A549 (cell line): ENCODE results near the gene ABHD6. TPM values are rescaled to one million over a fixed set of nuclear protein-coding genes. Genes with fewer than 3 reads are reported as not detected.

Source experiments
- ATAC-seq, 2 experiments: fragments of 200-7000 bp in 1 of 2; fragments of >200 bp in 1 of 2; cut with Nextera tagmentation in 1 of 2; cut with Tn5 transposase in 1 of 2; 3 replicates each; pipeline versions ENCODE4 v1.8.0 to v1.9.1; 2018 to 2020; ENCODE audit warnings: mild to moderate bottlenecking in 1 of 2, moderate library complexity in 1 of 2
- CTCF ChIA-PET: fragments of 300-600 bp; sonication (Branson Sonifier 250); formaldehyde crosslinking; extraction: SDS; loops from one replicate; lab custom pipeline; 2021; ENCODE audit warnings: antibody characterized with exemption, inconsistent platforms; lab: Yijun Ruan, JAX
- POLR2A ChIA-PET: fragments of 350-600 bp; formaldehyde crosslinking; extraction: SDS; loops from one replicate; lab custom pipeline; 2021; ENCODE audit warnings: antibody characterized with exemption, inconsistent platforms; lab: Yijun Ruan, JAX
- DNase-seq, 2 experiments: peaks; one replicate each; pipeline versions ENCODE4 v3.0.0 to v3.0.0-alpha.2; 2011 to 2016; ENCODE audit warnings: low read depth in 1 of 2, low spot score in 1 of 2
- FAIRE-seq: peaks from 2 replicates; lab custom pipeline; 2011; peaks lifted over from hg19 to GRCh38; lab: Jason Lieb, UNC
- H3K27ac ChIP-seq, 2 experiments: fragments of >200 bp; sonication (Bioruptor Twin); formaldehyde crosslinking; 3 replicates each; pipeline ENCODE4 v1.5.1; 2016 to 2017
- H3K4me1 ChIP-seq: fragments of >200 bp; sonication (Bioruptor Twin); formaldehyde crosslinking; 3 replicates; pipeline ENCODE4 v1.6.1; 2016
- H3K4me2 ChIP-seq: fragments of >200 bp; sonication (Bioruptor Twin); formaldehyde crosslinking; 3 replicates; pipeline ENCODE4 v1.6.1; 2016
- H3K4me3 ChIP-seq: fragments of >200 bp; sonication (Bioruptor Twin); formaldehyde crosslinking; 3 replicates; pipeline ENCODE4 v1.5.1; 2016
- H3K9me3 ChIP-seq: fragments of >200 bp; sonication (Bioruptor Twin); formaldehyde crosslinking; 3 replicates; pipeline ENCODE4 v1.6.1; 2016
- BHLHE40 ChIP-seq: IDR thresholded peaks from 2 replicates; pipeline ENCODE4 v1.6.1; 2012; ENCODE audit warnings: low read depth, low read length, inconsistent platforms
- CEBPB ChIP-seq, 2 experiments: fragments of >200 bp in 1 of 2; sonication (Bioruptor Twin) in 1 of 2; formaldehyde crosslinking in 1 of 2; IDR thresholded peaks; 2 replicates each; pipeline ENCODE4 v1.6.1; 2012 to 2016
- CHD4 ChIP-seq: fragments of 200-600 bp; sonication (generic); IDR thresholded peaks from 2 replicates; pipeline ENCODE4 v1.6.1; 2016; ENCODE audit warnings: antibody characterized with exemption, mild to moderate bottlenecking, borderline replicate concordance
- EHMT2 ChIP-seq: fragments of 200-600 bp; sonication (generic); IDR thresholded peaks from 2 replicates; pipeline ENCODE4 v1.6.1; 2016; ENCODE audit warnings: antibody characterized with exemption, low read depth, mild to moderate bottlenecking, moderate library complexity
- FOSB ChIP-seq: fragments of 250-450 bp; sonication (Bioruptor Pico); IDR thresholded peaks from 2 replicates; pipeline ENCODE4 v1.5.0; 2020; ENCODE audit warnings: mild to moderate bottlenecking, moderate library complexity
- FOXS1 ChIP-seq: fragments of 250-450 bp; sonication (Bioruptor Pico); IDR thresholded peaks from 2 replicates; pipeline ENCODE4 v1.5.0; 2020; ENCODE audit warnings: mild to moderate bottlenecking, moderate library complexity
- HDAC2 ChIP-seq: fragments of 200-600 bp; sonication (generic); IDR thresholded peaks from 2 replicates; pipeline ENCODE4 v1.6.1; 2016
- HES2 ChIP-seq: fragments of >200 bp; sonication (Bioruptor Twin); formaldehyde crosslinking; IDR thresholded peaks from 2 replicates; pipeline ENCODE4 v1.6.1; 2016
- HEYL ChIP-seq: fragments of 250-450 bp; sonication (Bioruptor Pico); IDR thresholded peaks from 2 replicates; pipeline ENCODE4 v1.8.0; 2021; ENCODE audit warnings: mild to moderate bottlenecking, moderate library complexity
- HOXA7 ChIP-seq: fragments of 250-450 bp; sonication (Bioruptor Pico); IDR thresholded peaks from 2 replicates; pipeline ENCODE4 v1.5.0; 2020; ENCODE audit warnings: mild to moderate bottlenecking, moderate library complexity
- HOXB5 ChIP-seq: fragments of 250-450 bp; sonication (Bioruptor Pico); IDR thresholded peaks from 2 replicates; pipeline ENCODE4 v1.5.0; 2020; ENCODE audit warnings: mild to moderate bottlenecking, moderate library complexity
- JUN ChIP-seq, 2 experiments: fragments of >200 bp; sonication (Bioruptor Twin); formaldehyde crosslinking; IDR thresholded peaks; 2 replicates in 1 of 2; 3 replicates in 1 of 2; pipeline ENCODE4 v1.6.1; 2016 to 2017
- JUNB ChIP-seq: fragments of >200 bp; sonication (Bioruptor Twin); formaldehyde crosslinking; IDR thresholded peaks from 2 replicates; pipeline ENCODE4 v1.6.1; 2016
- KDM1A ChIP-seq: fragments of 200-600 bp; sonication (generic); IDR thresholded peaks from 2 replicates; pipeline ENCODE4 v1.6.1; 2016; ENCODE audit warnings: low read depth, mild to moderate bottlenecking
- MAFK ChIP-seq: fragments of 450-650 bp; IDR thresholded peaks from 2 replicates; pipeline ENCODE4 v1.6.1; 2014; ENCODE audit not compliant: partially characterized antibody
- MAX ChIP-seq: IDR thresholded peaks from 2 replicates; pipeline ENCODE4 v1.6.1; 2012
- MAZ ChIP-seq: fragments of 150-350 bp; IDR thresholded peaks from 2 replicates; pipeline ENCODE4 v1.6.1; 2014; ENCODE audit warnings: antibody characterized with exemption, low read depth, low read length, borderline replicate concordance
- MYC ChIP-seq: IDR thresholded peaks from 2 replicates; pipeline ENCODE4 v1.6.1; 2012; ENCODE audit warnings: mild to moderate bottlenecking, inconsistent platforms, low read length, improper control_type of control experiment, borderline replicate concordance
- POLR2AphosphoS2 ChIP-seq: conservative IDR thresholded peaks from 2 replicates; pipeline ENCODE4 v1.6.1; 2012; ENCODE audit warnings: low read length, improper control_type of control experiment, inconsistent platforms
- RAD21 ChIP-seq, 2 experiments: fragments of >200 bp in 1 of 2; sonication (Bioruptor Twin) in 1 of 2; formaldehyde crosslinking in 1 of 2; IDR thresholded peaks in 1 of 2; conservative IDR thresholded peaks in 1 of 2; 2 replicates in 1 of 2; 3 replicates in 1 of 2; pipeline ENCODE4 v1.6.1; 2012 to 2018; ENCODE audit warnings: inconsistent platforms in 1 of 2
- RARB ChIP-seq: fragments of 250-450 bp; sonication (Bioruptor Pico); IDR thresholded peaks from 2 replicates; pipeline ENCODE4 v1.8.0; 2021; ENCODE audit warnings: mild to moderate bottlenecking, moderate library complexity
- REST ChIP-seq: fragments of 200-600 bp; sonication (generic); IDR thresholded peaks from 2 replicates; pipeline ENCODE4 v1.6.1; 2016; ENCODE audit warnings: antibody characterized with exemption, mild to moderate bottlenecking, moderate library complexity
- SMC3 ChIP-seq: fragments of >200 bp; sonication (Bioruptor Twin); formaldehyde crosslinking; IDR thresholded peaks from 3 replicates; pipeline ENCODE4 v1.6.1; 2018; ENCODE audit warnings: inconsistent platforms
- SREBF2 ChIP-seq: fragments of 450-650 bp; IDR thresholded peaks from 2 replicates; pipeline ENCODE4 v1.6.1; 2014; ENCODE audit warnings: mild to moderate bottlenecking, moderate library complexity
- ZFP36 ChIP-seq: fragments of 450-650 bp; IDR thresholded peaks from 2 replicates; pipeline ENCODE4 v1.6.1; 2014; ENCODE audit warnings: borderline replicate concordance; ENCODE audit not compliant: partially characterized antibody
- ZNF302 ChIP-seq: fragments of 250-450 bp; sonication (Bioruptor Pico); IDR thresholded peaks from 2 replicates; pipeline ENCODE4 v1.9.0; 2021; ENCODE audit warnings: inconsistent platforms, mild to moderate bottlenecking, moderate library complexity
- WGBS: methylation state at CpG from one replicate; pipeline ENCODE4 v1.1.6; 2017; ENCODE audit errors: missing lambda C conversion rate; 5-methylcytosine and 5-hydroxymethylcytosine counted together
- polyA plus RNA-seq, 4 experiments: library from polyadenylated mRNA; depleted of rRNA in 3 of 4; stranded (reverse); fragments of >200 nt; fragmentation: RNase III in 1 of 4; extraction: RNeasy Plus Mini Kit Qiagen cat#74134 plus additional on column Dnase treatment in 1 of 4; gene quantifications; 2 replicates in 3 of 4; 3 replicates in 1 of 4; pipeline ENCODE4 v1.2.3, GENCODE V29; 2011 to 2017
- TF ChIP-seq, protein P1 (sequence below): fragments of 150-350 bp; IDR thresholded peaks from 2 replicates; pipeline ENCODE4 v1.6.1; 2014; ENCODE audit warnings: low read depth, mild to moderate bottlenecking, low read length

Gene ABHD6
- polyA plus RNA-seq, 2 of the 4 experiments (the other 2 are of a cell fraction), result 6.6 to 10.1 TPM

- Histone ChIP-seq H3K4me2 (peak overlapping the region; percentile 91; the same call in 2 of the 3 replicates), H3K9me3 (no peaks in the 10 kb centered on the region)
- POLR2A ChIA-PET, result no interaction called here
- 82% methylated on average over 1 of the region's 1 CpG for WGBS
- no peak for ATAC-seq
- no peak for DNase-seq
- no peak for TF ChIP-seq REST
- no peak for TF ChIP-seq BHLHE40
- no peak for TF ChIP-seq HOXA7 (CRISPR knock-in tag)
- TF ChIP-seq CEBPB (IDR thresholded peaks at IDR 0.05), result no peak
- TF ChIP-seq HDAC2, result no peak
- TF ChIP-seq HES2, result no peak
- TF ChIP-seq POLR2AphosphoS2, result no peak
- TF ChIP-seq, all 56 proteins: peak for 0
- H3K4me3 ChIP-seq, result no peak overlapping the region
- peaks cover 16% of the 10 kb centered on the region for H3K4me1 ChIP-seq
- CTCF ChIA-PET, result interaction anchor here (0.6 to 4.8 kb wide), 9 partner anchors 9 to 131 kb away, joined by 3 to 34 read pairs (median 4); no protein-coding TSS in a partner anchor
- no peak overlapping the region for H3K27ac ChIP-seq
- no peak for FAIRE-seq
Measured at GRCh38 chr3:58308728-58309127, 71.1 kb downstream of the ABHD6 start.

GRCh38 chr3:58317811-58318210, 80.2 kb downstream of the ABHD6 start:
- Histone ChIP-seq H3K27ac (no peak overlapping the region), H3K4me3 (no peak overlapping the region), H3K9me3 (no peaks in the 10 kb centered on the region), H3K4me2 (no peak overlapping the region), H3K4me1 (no peaks in the 10 kb centered on the region)
- CTCF ChIA-PET, result interaction anchor here (1.0 to 4.3 kb wide), 3 partner anchors 11 to 146 kb away, joined by 3 to 34 read pairs (median 4); partner anchors contain the start of genes HTD2 and RPP14
- POLR2A ChIA-PET, result interaction anchor here (3.0 kb wide), 1 partner anchor 11 kb away, joined by 12 read pairs; the partner anchor contains the start of genes HTD2 and RPP14
- 97% methylated on average over 2 of the region's 2 CpGs for WGBS
- no peak for FAIRE-seq
- DNase-seq, result no peak
- ATAC-seq, result no peak
- TF ChIP-seq JUN (IDR thresholded peaks at IDR 0.05), result no peak
- TF ChIP-seq MAZ, result no peak
- no peak for TF ChIP-seq RAD21 (conservative IDR thresholded peaks at IDR 0.05 in 1 of 2, IDR thresholded peaks at IDR 0.05 in 1 of 2)
- no peak for TF ChIP-seq HOXA7 (CRISPR knock-in tag)
- TF ChIP-seq CEBPB (IDR thresholded peaks at IDR 0.05), result no peak
- no peak for TF ChIP-seq MYC
- no peak for TF ChIP-seq FOXS1 (CRISPR knock-in tag)

GRCh38 chr3:58321791-58322190, 84.2 kb downstream of the ABHD6 start:
- no peak for FAIRE-seq
- no peak for ATAC-seq
- no peaks in the 10 kb centered on the region for H3K9me3 ChIP-seq
- H3K4me3 ChIP-seq, result no peak overlapping the region
- no peak overlapping the region for H3K27ac ChIP-seq
- no peak overlapping the region for H3K4me2 ChIP-seq
- ChIA-PET CTCF (interaction anchor here (0.5 to 3.3 kb wide), 12 partner anchors 70 to 308 kb away, joined by 3 to 21 read pairs (median 3); no protein-coding TSS in a partner anchor), POLR2A (no interaction called here)
- DNase-seq, result no peak
- TF ChIP-seq CHD4 (no peak), EHMT2 (no peak), HOXB5 (CRISPR knock-in tag) (no peak), ZFP36 (no peak), HOXA7 (CRISPR knock-in tag) (no peak), MAX (no peak), KDM1A (no peak), HES2 (no peak), SMC3 (no peak), JUN (IDR thresholded peaks at IDR 0.05) (no peak), MAFK (no peak), FOSB (CRISPR knock-in tag) (no peak), RARB (CRISPR knock-in tag) (no peak), ZNF302 (CRISPR knock-in tag) (no peak), SREBF2 (no peak), JUNB (no peak), HEYL (CRISPR knock-in tag) (no peak)
- TF ChIP-seq, protein P1, sequence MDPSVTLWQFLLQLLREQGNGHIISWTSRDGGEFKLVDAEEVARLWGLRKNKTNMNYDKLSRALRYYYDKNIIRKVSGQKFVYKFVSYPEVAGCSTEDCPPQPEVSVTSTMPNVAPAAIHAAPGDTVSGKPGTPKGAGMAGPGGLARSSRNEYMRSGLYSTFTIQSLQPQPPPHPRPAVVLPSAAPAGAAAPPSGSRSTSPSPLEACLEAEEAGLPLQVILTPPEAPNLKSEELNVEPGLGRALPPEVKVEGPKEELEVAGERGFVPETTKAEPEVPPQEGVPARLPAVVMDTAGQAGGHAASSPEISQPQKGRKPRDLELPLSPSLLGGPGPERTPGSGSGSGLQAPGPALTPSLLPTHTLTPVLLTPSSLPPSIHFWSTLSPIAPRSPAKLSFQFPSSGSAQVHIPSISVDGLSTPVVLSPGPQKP, result no peak
- H3K4me1 ChIP-seq, result no peaks in the 10 kb centered on the region
- WGBS, result 98% methylated on average over 7 of the region's 7 CpGs
